Thyroid gland (tissue), 4 donors: ENCODE results near the gene EML1. TPM values are rescaled to one million over a fixed set of nuclear protein-coding genes. Genes with fewer than 3 reads are reported as not detected.

ENCODE experiments used
- DNase-seq, 2 donors: peaks; one replicate each; pipeline ENCODE4 v3.0.0-alpha.2; 2019
- H3K27ac ChIP-seq, 3 donors: fragments of 200-600 bp; sonication (generic); 1 replicate in 2 of 3; 2 replicates in 1 of 3; pipeline ENCODE4 v1.5.1; 2016 to 2019; ENCODE audit warnings: mild to moderate bottlenecking in 1 of 3, moderate library complexity in 1 of 3
- H3K27me3 ChIP-seq: fragments of 200-600 bp; sonication (generic); one replicate; pipeline ENCODE4 v1.5.1; 2019
- H3K36me3 ChIP-seq, 2 donors: fragments of 200-600 bp; sonication (generic); one replicate each; pipeline ENCODE4 v1.5.1; 2016 to 2019
- H3K4me1 ChIP-seq, 2 donors: fragments of 200-600 bp; sonication (generic); one replicate each; pipeline ENCODE4 v1.5.1; 2017 to 2019
- H3K4me3 ChIP-seq, 3 donors: fragments of 200-600 bp; sonication (generic); replicated peaks in 1 of 3; 1 replicate in 2 of 3; 2 replicates in 1 of 3; pipeline ENCODE4 v1.5.1; 2016; ENCODE audit warnings: mild to moderate bottlenecking in 1 of 3
- H3K9me3 ChIP-seq: fragments of 200-600 bp; sonication (generic); one replicate; pipeline ENCODE4 v1.5.1; 2017
- POLR2A ChIP-seq, 2 donors: fragments of 450-650 bp; IDR thresholded peaks; one replicate each; pipeline ENCODE4 v1.6.1; 2017; ENCODE audit warnings: antibody characterized with exemption in 2 of 2, mild to moderate bottlenecking in 2 of 2, moderate library complexity in 1 of 2
- WGBS, 2 donors: methylation state at CpG; one replicate each; pipeline ENCODE4 v1.1.5; 2017; 5-methylcytosine and 5-hydroxymethylcytosine counted together
- intact Hi-C: fragments of 100-400 bp; cut with DNase I; formaldehyde crosslinking; loops from one replicate; pipeline ENCODE4 v1.15.1; 2023
- total RNA-seq, 4 donors: library from RNA; depleted of rRNA; stranded (reverse); fragments of >200 nt; gene quantifications; one replicate each; pipeline ENCODE4 v1.2.3, GENCODE V29; 2016
- TF ChIP-seq, protein P1 (sequence below), 6 experiments: fragments of 200-600 bp in 3 of 6; fragments of 450-650 bp in 3 of 6; sonication (generic) in 3 of 6; IDR thresholded peaks; one replicate each; pipeline ENCODE4 v1.5.1; 2016 to 2019; ENCODE audit warnings: antibody characterized with exemption in 6 of 6, mild to moderate bottlenecking in 2 of 6, inconsistent platforms in 1 of 6, moderate library complexity in 1 of 6

EML1 gene
- total RNA-seq, 4 donors from 2014 or later, result 24.2 to 58.7 (median 37.9) TPM

DNA sequence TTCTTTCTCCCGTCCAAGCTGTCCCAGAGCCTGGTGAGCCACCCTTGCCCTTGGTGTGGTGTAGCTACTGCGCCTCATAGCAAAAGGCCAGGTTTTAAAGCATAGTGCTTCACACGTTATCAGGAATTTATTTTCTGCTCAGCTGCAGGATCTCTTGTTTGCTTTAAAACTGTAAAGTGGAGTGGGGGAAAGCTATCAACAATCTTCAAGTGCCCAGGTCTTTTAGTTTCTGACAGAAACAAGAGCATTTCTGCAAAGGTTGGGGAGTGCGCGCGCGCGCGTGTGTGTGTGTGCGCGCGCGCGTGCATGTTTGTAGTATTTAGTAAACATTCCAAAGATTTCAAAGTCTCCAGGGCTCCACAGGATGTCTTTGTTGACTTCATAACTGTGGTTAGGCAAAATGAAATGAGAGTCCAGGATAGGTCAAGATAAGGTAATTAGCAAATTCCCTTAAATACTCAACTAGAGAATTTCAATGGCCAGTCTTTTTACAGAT, 45.5 kb downstream of the EML1 start:
- peak in 1 of 2 donors; percentile 33 for DNase-seq
- 41 to 44% methylated on average over 14 of the region's 14 CpGs for WGBS, 2 donors
- TF ChIP-seq, protein P1, sequence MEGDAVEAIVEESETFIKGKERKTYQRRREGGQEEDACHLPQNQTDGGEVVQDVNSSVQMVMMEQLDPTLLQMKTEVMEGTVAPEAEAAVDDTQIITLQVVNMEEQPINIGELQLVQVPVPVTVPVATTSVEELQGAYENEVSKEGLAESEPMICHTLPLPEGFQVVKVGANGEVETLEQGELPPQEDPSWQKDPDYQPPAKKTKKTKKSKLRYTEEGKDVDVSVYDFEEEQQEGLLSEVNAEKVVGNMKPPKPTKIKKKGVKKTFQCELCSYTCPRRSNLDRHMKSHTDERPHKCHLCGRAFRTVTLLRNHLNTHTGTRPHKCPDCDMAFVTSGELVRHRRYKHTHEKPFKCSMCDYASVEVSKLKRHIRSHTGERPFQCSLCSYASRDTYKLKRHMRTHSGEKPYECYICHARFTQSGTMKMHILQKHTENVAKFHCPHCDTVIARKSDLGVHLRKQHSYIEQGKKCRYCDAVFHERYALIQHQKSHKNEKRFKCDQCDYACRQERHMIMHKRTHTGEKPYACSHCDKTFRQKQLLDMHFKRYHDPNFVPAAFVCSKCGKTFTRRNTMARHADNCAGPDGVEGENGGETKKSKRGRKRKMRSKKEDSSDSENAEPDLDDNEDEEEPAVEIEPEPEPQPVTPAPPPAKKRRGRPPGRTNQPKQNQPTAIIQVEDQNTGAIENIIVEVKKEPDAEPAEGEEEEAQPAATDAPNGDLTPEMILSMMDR (IDR thresholded peaks at IDR 0.05), result no peak
- TF ChIP-seq POLR2A (IDR thresholded peaks at IDR 0.05), result no peak
- H3K36me3 ChIP-seq, result no peaks in the 10 kb centered on the region
- H3K27me3 ChIP-seq, result no peaks in the 10 kb centered on the region
- no peak overlapping the region for H3K27ac ChIP-seq
- H3K9me3 ChIP-seq, result no peaks in the 10 kb centered on the region
- intact Hi-C loops, result no loop called here
- H3K4me1 ChIP-seq, result peaks cover 36 to 47% of the 10 kb centered on the region in 2 donors
- H3K4me3 ChIP-seq, result no peak overlapping the region

DNA sequence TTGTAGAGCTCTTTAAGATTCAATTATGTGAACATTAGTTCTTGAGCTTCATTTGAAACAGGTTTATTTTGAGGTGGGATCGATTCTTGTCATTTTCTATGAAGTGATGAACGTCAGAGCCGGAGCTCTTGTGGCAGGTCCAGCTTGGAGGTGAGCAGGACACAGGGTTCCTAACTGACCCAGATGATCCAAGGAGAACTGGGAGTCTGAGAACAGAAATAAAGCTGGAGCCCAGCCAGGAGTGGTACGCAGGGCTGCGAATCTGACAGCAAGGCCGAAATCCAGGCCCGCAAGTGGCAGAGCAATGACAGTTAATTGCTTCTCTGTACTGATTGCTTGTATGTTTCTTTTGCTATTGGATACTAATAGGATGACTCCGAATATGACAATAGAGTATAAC, 46.5 kb downstream of the EML1 start:
- Histone ChIP-seq H3K9me3 (no peaks in the 10 kb centered on the region), H3K27me3 (no peaks in the 10 kb centered on the region), H3K36me3 (no peaks in the 10 kb centered on the region), H3K27ac (no peak overlapping the region), H3K4me1 (peaks cover 37 to 47% of the 10 kb centered on the region in 2 donors), H3K4me3 (no peak overlapping the region)
- no peak for DNase-seq
- TF ChIP-seq POLR2A (IDR thresholded peaks at IDR 0.05), result no peak
- TF ChIP-seq, protein P1 (IDR thresholded peaks at IDR 0.05), result no peak
- WGBS, 2 donors, result 90 to 99% methylated on average over 8 of the region's 8 CpGs
- intact Hi-C loops, result no loop called here

DNA sequence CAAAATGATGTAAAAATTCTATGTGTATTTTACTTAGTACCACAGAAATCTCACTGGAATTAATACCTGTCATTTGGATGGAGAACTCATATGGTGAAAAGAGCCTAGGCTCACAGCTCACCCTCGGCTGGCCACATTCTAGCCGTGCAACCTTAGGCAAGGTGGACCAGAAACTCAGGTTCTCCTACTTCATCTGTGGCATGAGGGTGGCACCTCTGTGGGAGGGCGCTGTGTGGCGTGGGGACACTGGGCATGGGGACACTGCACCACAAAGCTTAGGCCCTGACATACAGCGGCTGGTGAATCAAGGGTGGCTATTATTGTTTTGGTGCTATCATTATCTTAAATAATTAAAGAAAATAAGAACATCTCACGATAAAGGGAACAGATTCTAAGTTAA, 47.1 kb downstream of the EML1 start:
- H3K36me3 ChIP-seq, result no peaks in the 10 kb centered on the region

DNA sequence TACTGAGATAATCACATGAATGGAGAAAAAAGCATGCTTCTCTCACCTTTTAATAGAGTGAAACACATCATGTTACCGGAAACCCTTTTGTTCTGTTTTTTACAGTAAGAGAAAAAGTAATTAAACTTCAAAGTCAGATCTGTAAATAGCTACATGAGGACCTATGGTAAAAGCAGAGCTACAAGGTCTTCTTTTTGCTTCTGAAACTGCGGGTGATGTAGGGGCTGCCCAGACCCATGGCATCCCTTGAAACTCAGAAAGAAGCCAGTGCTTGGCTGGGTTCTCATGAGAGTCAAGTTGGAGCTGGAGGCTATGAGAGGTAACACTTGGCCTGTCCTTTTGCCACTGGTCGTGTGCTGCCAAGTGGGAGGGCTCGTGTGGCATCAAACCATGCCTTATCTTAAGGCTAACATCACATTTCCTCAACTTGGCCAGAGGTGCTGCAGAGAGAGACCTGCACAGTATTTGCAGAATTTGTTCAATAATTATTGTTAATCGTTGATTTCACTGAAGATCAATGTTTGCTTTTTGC, 47.6 kb downstream of the EML1 start:
- intact Hi-C loops, result no loop called here
- TF ChIP-seq, protein P1 (IDR thresholded peaks at IDR 0.05), result no peak
- TF ChIP-seq POLR2A (IDR thresholded peaks at IDR 0.05), result no peak
- no peaks in the 10 kb centered on the region for H3K9me3 ChIP-seq
- H3K36me3 ChIP-seq, result no peaks in the 10 kb centered on the region
- peaks cover 37 to 47% of the 10 kb centered on the region in 2 donors for H3K4me1 ChIP-seq
- no peaks in the 10 kb centered on the region for H3K27me3 ChIP-seq
- DNase-seq, result no peak
- peak overlapping the region in 1 of 3 donors; percentile 15 for H3K27ac ChIP-seq
- 58 to 69% methylated on average over 5 of the region's 5 CpGs for WGBS, 2 donors
- H3K4me3 ChIP-seq, result no peak overlapping the region

More for the DNA sequence above, 47.1 kb downstream of the EML1 start:
- intact Hi-C loops, result no loop called here
- H3K9me3 ChIP-seq, result no peaks in the 10 kb centered on the region
- TF ChIP-seq POLR2A (IDR thresholded peaks at IDR 0.05), result no peak
- TF ChIP-seq, protein P1 (IDR thresholded peaks at IDR 0.05), result no peak
- H3K27ac ChIP-seq, result no peak overlapping the region
- H3K4me3 ChIP-seq, result no peak overlapping the region
- peaks cover 37 to 47% of the 10 kb centered on the region in 2 donors for H3K4me1 ChIP-seq
- 93% methylated on average over 6 of the region's 6 CpGs for WGBS, 2 donors
- no peak for DNase-seq
- no peaks in the 10 kb centered on the region for H3K27me3 ChIP-seq

DNA sequence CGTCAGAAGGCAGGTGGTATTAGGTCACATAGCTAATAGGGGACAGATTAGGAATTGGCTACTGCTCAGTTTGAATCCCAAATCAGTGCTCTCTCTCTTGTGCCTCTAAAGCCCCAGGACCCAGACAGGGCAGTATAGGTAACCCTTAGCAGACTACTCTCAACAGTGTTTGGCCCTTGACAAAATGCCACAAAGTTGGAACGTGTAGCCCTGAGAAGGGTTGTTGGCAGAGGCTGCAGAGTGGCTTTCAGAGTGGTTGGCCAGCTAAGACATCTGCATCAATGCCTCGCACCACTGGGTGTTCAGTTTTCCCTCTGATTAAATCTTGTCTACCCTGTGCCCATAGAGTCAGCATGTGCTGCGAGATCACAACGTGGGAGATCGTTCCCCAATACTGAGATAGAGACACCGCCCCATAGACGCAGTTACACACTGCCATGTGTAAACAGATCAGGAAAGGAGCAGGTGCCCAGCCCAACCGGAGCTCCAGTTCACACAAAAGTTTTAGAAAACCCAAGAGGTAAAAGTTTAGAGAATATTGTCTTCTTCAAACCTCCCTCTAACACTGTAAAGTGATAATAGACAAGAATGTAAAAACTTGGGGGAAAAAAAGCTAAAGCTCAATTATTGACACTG, 48.3 kb downstream of the EML1 start:
- Histone ChIP-seq H3K27ac (peak overlapping the region in 2 of 3 donors; percentile 15 to 36), H3K4me3 (no peak overlapping the region), H3K27me3 (no peaks in the 10 kb centered on the region), H3K9me3 (no peaks in the 10 kb centered on the region), H3K36me3 (no peaks in the 10 kb centered on the region), H3K4me1 (peaks cover 37 to 45% of the 10 kb centered on the region in 2 donors)
- TF ChIP-seq POLR2A (IDR thresholded peaks at IDR 0.05), result no peak
- TF ChIP-seq, protein P1 (IDR thresholded peaks at IDR 0.05), result no peak
- intact Hi-C loops, result no loop called here
- DNase-seq, result peak; percentile 78 to 80
- WGBS, 2 donors, result 31 to 54% methylated on average over 9 of the region's 9 CpGs
